Endothelial cell of umbilical vein (primary cell): ENCODE data around the gene CP.

Experiments used
- CTCF ChIP-seq, 2 donors: IDR thresholded peaks; 1 replicate in 1 of 2; 2 replicates in 1 of 2; pipeline ENCODE4 v1.5.1; 2011; ENCODE audit warnings: low read length in 2 of 2, mild to moderate bottlenecking in 2 of 2, moderate library complexity in 2 of 2, control low read depth in 1 of 2, inconsistent platforms in 1 of 2, low read depth in 1 of 2; ENCODE audit not compliant: insufficient read depth in 1 of 2; ENCODE audit errors: extremely low read depth in 1 of 2
- EZH2 ChIP-seq: IDR thresholded peaks from 2 replicates; pipeline ENCODE4 v1.6.1; 2012; ENCODE audit warnings: borderline replicate concordance, low read depth, mild to moderate bottlenecking, moderate library complexity, low read length, inconsistent platforms; ENCODE audit not compliant: severe bottlenecking
- JUN ChIP-seq: IDR thresholded peaks from 2 replicates; pipeline ENCODE4 v1.6.1; 2011; ENCODE audit warnings: borderline replicate concordance, low read depth; ENCODE audit not compliant: insufficient read length, insufficient read depth
- MAX ChIP-seq: IDR thresholded peaks from 2 replicates; pipeline ENCODE4 v1.6.1; 2011; ENCODE audit not compliant: insufficient read depth, insufficient read length
- POLR2A ChIP-seq: IDR thresholded peaks from 2 replicates; pipeline ENCODE4 v1.6.1; 2012; ENCODE audit warnings: low read depth, mild to moderate bottlenecking, control low read depth, low read length
- POLR2AphosphoS5 ChIP-seq: IDR thresholded peaks from 2 replicates; pipeline ENCODE4 v1.6.1; 2012; ENCODE audit warnings: low read depth, mild to moderate bottlenecking, control low read depth, low read length, moderate library complexity; ENCODE audit not compliant: insufficient read depth

- TF ChIP-seq CTCF (IDR thresholded peaks at IDR 0.05; ENCODE audit: extremely low read depth in 1 of 2, insufficient read depth in 1 of 2, low read depth in 1 of 2, low read length in 2 of 2) (no peak), POLR2A (no peak), EZH2 (no peak), POLR2AphosphoS5 (no peak), JUN (peak; percentile 10), MAX (no peak)
Measured at GRCh38 chr3:149179220-149179619, 42.4 kb downstream of the CP start.
